Measurements from ENCODE around the gene E2F2.

Gene E2F2

DNA sequence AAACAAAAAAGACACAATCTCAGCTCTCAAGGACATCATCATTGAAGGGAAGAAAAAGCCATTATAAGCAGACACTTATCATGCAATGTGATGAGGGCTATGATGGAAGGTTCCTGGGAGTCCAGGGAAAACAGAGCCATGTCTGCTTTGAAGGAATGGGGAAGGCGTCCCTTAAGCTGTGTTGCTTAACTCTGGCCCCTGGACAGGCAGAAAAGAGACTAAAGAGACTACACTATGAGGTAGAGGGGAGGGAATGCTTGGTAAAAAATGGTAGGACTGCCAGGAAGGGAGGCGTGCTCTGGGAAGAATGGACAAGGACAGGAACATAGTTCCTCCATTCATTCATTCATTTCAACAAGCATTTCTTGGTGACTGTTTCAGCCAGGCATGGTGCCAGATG lies 68.3 kb downstream of the E2F2 start:
- peaks cover 4% of the 10 kb centered on the region for H3K4me1 Mint-ChIP-seq
- DNase-seq = no peak
- H3K9me3 Mint-ChIP-seq = no peaks in the 10 kb centered on the region
- H3K27ac Mint-ChIP-seq = no peak overlapping the region
- no peak overlapping the region for H3K4me3 Mint-ChIP-seq
- peaks cover 18% of the 10 kb centered on the region for H3K36me3 Mint-ChIP-seq (ENCODE audit: low read depth)
- TF ChIP-seq, protein P1, sequence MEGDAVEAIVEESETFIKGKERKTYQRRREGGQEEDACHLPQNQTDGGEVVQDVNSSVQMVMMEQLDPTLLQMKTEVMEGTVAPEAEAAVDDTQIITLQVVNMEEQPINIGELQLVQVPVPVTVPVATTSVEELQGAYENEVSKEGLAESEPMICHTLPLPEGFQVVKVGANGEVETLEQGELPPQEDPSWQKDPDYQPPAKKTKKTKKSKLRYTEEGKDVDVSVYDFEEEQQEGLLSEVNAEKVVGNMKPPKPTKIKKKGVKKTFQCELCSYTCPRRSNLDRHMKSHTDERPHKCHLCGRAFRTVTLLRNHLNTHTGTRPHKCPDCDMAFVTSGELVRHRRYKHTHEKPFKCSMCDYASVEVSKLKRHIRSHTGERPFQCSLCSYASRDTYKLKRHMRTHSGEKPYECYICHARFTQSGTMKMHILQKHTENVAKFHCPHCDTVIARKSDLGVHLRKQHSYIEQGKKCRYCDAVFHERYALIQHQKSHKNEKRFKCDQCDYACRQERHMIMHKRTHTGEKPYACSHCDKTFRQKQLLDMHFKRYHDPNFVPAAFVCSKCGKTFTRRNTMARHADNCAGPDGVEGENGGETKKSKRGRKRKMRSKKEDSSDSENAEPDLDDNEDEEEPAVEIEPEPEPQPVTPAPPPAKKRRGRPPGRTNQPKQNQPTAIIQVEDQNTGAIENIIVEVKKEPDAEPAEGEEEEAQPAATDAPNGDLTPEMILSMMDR (IDR thresholded peaks at IDR 0.05) = no peak
- H3K27me3 Mint-ChIP-seq (ENCODE audit: low read depth, poor library complexity) = peaks cover 3% of the 10 kb centered on the region

DNA sequence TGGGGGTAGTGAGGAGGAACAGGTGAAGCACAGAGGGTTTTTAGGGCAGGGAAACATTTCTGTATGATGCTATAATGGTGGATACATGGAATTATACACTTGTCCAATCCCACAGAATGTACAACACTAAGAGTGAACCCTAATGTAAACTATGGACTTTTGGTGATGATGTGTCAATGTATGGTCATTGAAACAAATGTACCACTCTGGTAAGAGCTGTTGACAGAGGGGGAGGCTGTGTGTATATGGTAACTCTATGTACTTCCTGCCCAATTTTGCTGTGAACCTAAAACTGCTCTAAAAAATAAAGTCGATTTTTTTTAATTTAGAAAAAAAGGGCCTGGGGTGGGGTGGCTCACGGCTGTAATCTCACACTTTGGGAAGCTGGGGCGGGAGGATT lies 70.0 kb downstream of the E2F2 start:
- H3K27me3 Mint-ChIP-seq (ENCODE audit: low read depth, poor library complexity) = peaks cover 3% of the 10 kb centered on the region
- TF ChIP-seq, protein P1 (IDR thresholded peaks at IDR 0.05) = no peak
- H3K36me3 Mint-ChIP-seq (ENCODE audit: low read depth) = peaks cover 19% of the 10 kb centered on the region
- no peak overlapping the region for H3K4me3 Mint-ChIP-seq
- no peak for DNase-seq
- peaks cover 4% of the 10 kb centered on the region for H3K4me1 Mint-ChIP-seq
- no peak overlapping the region for H3K27ac Mint-ChIP-seq
- H3K9me3 Mint-ChIP-seq = no peaks in the 10 kb centered on the region

DNA sequence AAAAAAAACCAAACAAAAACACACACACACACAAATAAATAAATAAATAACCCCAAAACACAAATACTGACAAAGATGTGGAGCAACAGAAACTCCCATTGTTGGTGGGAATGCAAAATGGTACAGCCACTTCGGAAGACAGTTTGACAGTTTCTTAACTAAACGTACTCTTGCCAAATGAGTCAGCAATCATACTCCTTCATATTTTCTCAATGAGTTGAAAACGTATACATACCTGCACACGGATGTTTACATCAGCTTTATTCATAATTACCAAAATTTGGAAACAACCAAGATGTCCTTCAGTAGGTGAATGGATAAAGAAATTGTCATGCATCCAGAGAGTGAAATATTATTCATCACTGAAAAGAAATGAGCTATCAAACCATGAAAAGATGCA lies 70.5 kb downstream of the E2F2 start:
- TF ChIP-seq, protein P1 (IDR thresholded peaks at IDR 0.05) = no peak
- H3K27ac Mint-ChIP-seq = no peak overlapping the region
- no peaks in the 10 kb centered on the region for H3K4me1 Mint-ChIP-seq
- peaks cover 1% of the 10 kb centered on the region for H3K27me3 Mint-ChIP-seq (ENCODE audit: low read depth, poor library complexity)
- peaks cover 19% of the 10 kb centered on the region for H3K36me3 Mint-ChIP-seq (ENCODE audit: low read depth)
- DNase-seq = no peak
- H3K9me3 Mint-ChIP-seq = no peaks in the 10 kb centered on the region
- no peak overlapping the region for H3K4me3 Mint-ChIP-seq

DNA sequence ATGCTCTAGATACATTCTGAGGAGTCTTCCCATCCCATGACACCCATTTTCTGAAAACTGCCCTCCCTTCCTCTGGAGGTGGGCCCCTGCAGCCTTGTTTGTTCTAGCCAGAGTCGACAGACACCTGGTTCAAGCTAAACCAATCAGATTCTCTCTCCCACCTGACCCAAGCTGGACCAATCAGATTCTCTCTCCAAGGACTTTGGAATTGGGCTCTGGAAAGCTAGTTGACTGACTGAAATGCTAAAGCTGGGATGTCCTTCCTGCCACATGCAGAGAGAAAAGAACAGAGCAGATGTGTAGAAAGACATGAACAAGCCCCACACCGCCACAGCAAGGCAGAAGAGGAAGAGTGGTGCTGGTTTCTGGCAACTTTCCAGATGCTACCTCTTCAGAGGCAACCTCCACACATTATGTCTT lies 71.7 kb downstream of the E2F2 start:
- H3K27ac Mint-ChIP-seq = no peak overlapping the region
- H3K4me3 Mint-ChIP-seq = no peak overlapping the region
- peaks cover 27% of the 10 kb centered on the region for H3K36me3 Mint-ChIP-seq (ENCODE audit: low read depth)
- no peak for DNase-seq
- H3K9me3 Mint-ChIP-seq = no peaks in the 10 kb centered on the region
- H3K27me3 Mint-ChIP-seq (ENCODE audit: low read depth, poor library complexity) = no peaks in the 10 kb centered on the region
- H3K4me1 Mint-ChIP-seq = no peaks in the 10 kb centered on the region
- TF ChIP-seq, protein P1 (IDR thresholded peaks at IDR 0.05) = no peak
